Endothelial cell of umbilical vein (primary cell): Measurements from ENCODE around the gene CD86. TPM values are rescaled to one million over a fixed set of nuclear protein-coding genes. Genes with fewer than 3 reads are reported as not detected.

Experiments used
- BruUV-seq: library from RNA; stranded (reverse); fragments of 400-500 nt; replicated peaks from 2 replicates; lab custom pipeline; 2021; lab: Mats Ljungman, UMichigan
- CTCF ChIA-PET: fragments of 300-600, 350-600 bp; sonication (Branson Sonifier 250); formaldehyde crosslinking; loops from one replicate; lab custom pipeline; 2021; ENCODE audit warnings: antibody characterized with exemption, inconsistent platforms; lab: Charles Lee
- POLR2A ChIA-PET: fragments of 300-600, 350-600 bp; sonication (Branson Sonifier 250); formaldehyde crosslinking; loops from one replicate; lab custom pipeline; 2021; ENCODE audit warnings: antibody characterized with exemption, inconsistent platforms; lab: Charles Lee
- DNase-seq: peaks from one replicate; pipeline ENCODE4 v3.0.0-alpha.2; 2011; ENCODE audit warnings: low read depth, low spot score
- FAIRE-seq: peaks from 2 replicates; lab custom pipeline; 2011; peaks lifted over from hg19 to GRCh38; lab: Jason Lieb, UNC
- H2AFZ ChIP-seq: 2 replicates; pipeline ENCODE4 v1.6.0; 2012; ENCODE audit warnings: low read depth, low read length, control low read depth, inconsistent platforms
- H3K27ac ChIP-seq: 2 replicates; pipeline ENCODE4 v1.5.1; 2011; ENCODE audit warnings: low read depth, mild to moderate bottlenecking, control low read depth, low read length, moderate library complexity; ENCODE audit not compliant: insufficient read depth
- H3K27me3 ChIP-seq, 2 experiments: 2 replicates each; pipeline versions ENCODE4 v1.6.0 to v1.6.1; 2011; ENCODE audit warnings: low read length in 2 of 2, mixed read lengths in 1 of 2; ENCODE audit not compliant: control insufficient read depth in 2 of 2, insufficient read depth in 2 of 2
- H3K36me3 ChIP-seq, 2 experiments: 2 replicates in 1 of 2; 3 replicates in 1 of 2; pipeline ENCODE4 v1.5.1; 2011; ENCODE audit warnings: low read length in 2 of 2, mild to moderate bottlenecking in 1 of 2, moderate library complexity in 1 of 2; ENCODE audit not compliant: control insufficient read depth in 2 of 2, insufficient read depth in 2 of 2; ENCODE audit errors: extremely low read depth in 1 of 2
- H3K4me1 ChIP-seq: 3 replicates; pipeline ENCODE4 v1.5.1; 2011; ENCODE audit warnings: mild to moderate bottlenecking, low read length; ENCODE audit not compliant: control insufficient read depth, insufficient read depth; ENCODE audit errors: extremely low read depth
- H3K4me2 ChIP-seq: 2 replicates; pipeline ENCODE4 v1.6.1; 2011; ENCODE audit warnings: low read length, control low read depth, mixed read lengths; ENCODE audit not compliant: insufficient read depth
- H3K4me3 ChIP-seq, 3 experiments: fragments of 200-600 bp in 1 of 3; sonication (generic), shearing (Covaris generic) in 1 of 3; replicated peaks in 1 of 3; 2 replicates each; pipeline ENCODE4 v1.5.1; 2011 to 2016; ENCODE audit warnings: control low read depth in 3 of 3, low read length in 3 of 3, mild to moderate bottlenecking in 2 of 3, inconsistent platforms in 1 of 3, low read depth in 1 of 3, moderate library complexity in 1 of 3; ENCODE audit not compliant: insufficient read depth in 1 of 3
- H3K79me2 ChIP-seq: 2 replicates; pipeline ENCODE4 v1.6.0; 2012; ENCODE audit warnings: low read length, inconsistent platforms; ENCODE audit not compliant: control insufficient read depth, insufficient read depth
- H3K9ac ChIP-seq: replicated peaks from 2 replicates; pipeline ENCODE3; 2011; ENCODE audit warnings: low read length, control low read depth; ENCODE audit not compliant: insufficient read depth; ENCODE audit errors: extremely low read depth
- H3K9me1 ChIP-seq: replicated peaks from 3 replicates; pipeline ENCODE4 v1.6.0; 2011; ENCODE audit warnings: mild to moderate bottlenecking, low read length; ENCODE audit not compliant: control insufficient read depth, insufficient read depth; ENCODE audit errors: extremely low read depth
- H3K9me3 ChIP-seq: replicated peaks from 2 replicates; pipeline ENCODE4 v1.5.1; 2012; ENCODE audit warnings: low read length, inconsistent platforms; ENCODE audit not compliant: control insufficient read depth, insufficient read depth
- H4K20me1 ChIP-seq: replicated peaks from 2 replicates; pipeline ENCODE3; 2011; ENCODE audit warnings: mild to moderate bottlenecking, low read length; ENCODE audit not compliant: control insufficient read depth, insufficient read depth; ENCODE audit errors: extremely low read depth
- EZH2 ChIP-seq: IDR thresholded peaks from 2 replicates; pipeline ENCODE4 v1.6.1; 2012; ENCODE audit warnings: borderline replicate concordance, low read depth, mild to moderate bottlenecking, moderate library complexity, low read length, inconsistent platforms; ENCODE audit not compliant: severe bottlenecking
- FOS ChIP-seq: IDR thresholded peaks from 2 replicates; pipeline ENCODE4 v1.6.1; 2011; ENCODE audit warnings: mild to moderate bottlenecking, low read length, moderate library complexity, borderline replicate concordance; ENCODE audit not compliant: insufficient read depth
- GATA2 ChIP-seq: IDR thresholded peaks from 2 replicates; pipeline ENCODE4 v1.7.0; 2011; ENCODE audit warnings: low read depth, mild to moderate bottlenecking, moderate library complexity, mixed read lengths, low read length; ENCODE audit not compliant: insufficient read length, insufficient read depth
- JUN ChIP-seq: IDR thresholded peaks from 2 replicates; pipeline ENCODE4 v1.6.1; 2011; ENCODE audit warnings: borderline replicate concordance, low read depth; ENCODE audit not compliant: insufficient read length, insufficient read depth
- MYC ChIP-seq: IDR thresholded peaks from one replicate; pipeline ENCODE4 v1.6.1; 2011; ENCODE audit warnings: mild to moderate bottlenecking, low read depth, low read length
- POLR2A ChIP-seq: IDR thresholded peaks from 2 replicates; pipeline ENCODE4 v1.6.1; 2012; ENCODE audit warnings: low read depth, mild to moderate bottlenecking, control low read depth, low read length
- POLR2AphosphoS5 ChIP-seq: IDR thresholded peaks from 2 replicates; pipeline ENCODE4 v1.6.1; 2012; ENCODE audit warnings: low read depth, mild to moderate bottlenecking, control low read depth, low read length, moderate library complexity; ENCODE audit not compliant: insufficient read depth
- dilution Hi-C: fragments of 300-500 bp; cut with MboI; formaldehyde crosslinking; loops from one replicate; pipeline ENCODE4 v1.15.0; 2019; ENCODE audit warnings: low sequenced_read_pairs; ENCODE audit not compliant: extremely low pct_ligation_motif_present
- intact Hi-C: fragments of 100-400 bp; cut with micrococcal nuclease; formaldehyde crosslinking; loops from one replicate; pipeline ENCODE4 v1.10.0; 2022
- polyA plus RNA-seq, 4 experiments: library from polyadenylated mRNA; depleted of rRNA in 3 of 4; stranded (reverse) in 3 of 4; unstranded in 1 of 4; fragments of >200 nt; gene quantifications; 2 replicates each; pipeline versions ENCODE4 v1.2.1 to v1.2.3, GENCODE V29; 2011 to 2012; ENCODE audit warnings: missing spikeins in 1 of 4
- total RNA-seq: library from RNA; stranded (reverse); gene quantifications from 2 replicates; pipeline ENCODE4 v1.2.3, GENCODE V29; 2021
- TF ChIP-seq, protein P1 (sequence below), 2 donors: IDR thresholded peaks; 1 replicate in 1 of 2; 2 replicates in 1 of 2; pipeline ENCODE4 v1.5.1; 2011; ENCODE audit warnings: low read length in 2 of 2, mild to moderate bottlenecking in 2 of 2, moderate library complexity in 2 of 2, control low read depth in 1 of 2, inconsistent platforms in 1 of 2, low read depth in 1 of 2; ENCODE audit not compliant: insufficient read depth in 1 of 2; ENCODE audit errors: extremely low read depth in 1 of 2
- TF ChIP-seq, protein P2 (sequence below): IDR thresholded peaks from 2 replicates; pipeline ENCODE4 v1.6.1; 2011; ENCODE audit not compliant: insufficient read depth, insufficient read length

The CD86 gene
- total and polyA plus RNA-seq, 2 donors (not counting 3 experiments of a cell fraction or from before 2014, with no cell fraction given), result not detected

DNA sequence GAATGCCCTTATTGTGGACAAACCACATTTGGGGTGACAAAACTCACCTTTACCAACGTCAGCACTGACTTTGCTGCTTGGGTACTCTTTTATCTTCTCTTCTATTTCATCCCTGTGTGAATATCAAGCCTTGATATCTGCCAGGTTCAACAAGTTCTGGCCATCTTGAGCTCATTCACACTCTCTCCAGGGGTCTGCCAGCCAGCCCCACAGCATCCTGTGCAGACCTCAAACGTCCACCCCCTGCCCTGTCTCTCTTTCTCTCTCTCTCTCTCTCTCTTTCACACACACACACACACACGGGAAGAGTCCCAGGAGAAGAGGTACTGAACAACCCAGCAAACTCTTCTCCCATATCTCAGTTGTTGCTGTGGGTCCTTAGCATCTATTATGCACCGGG is 43.8 kb upstream of the CD86 start:
- Histone ChIP-seq H2AFZ (no peak overlapping the region), H3K4me1 (no peaks in the 10 kb centered on the region), H3K4me3 (no peak overlapping the region), H4K20me1 (no peaks in the 10 kb centered on the region), H3K27me3 (peaks cover 7 to 28% of the 10 kb centered on the region in 2 experiments), H3K79me2 (no peaks in the 10 kb centered on the region), H3K9me1 (no peaks in the 10 kb centered on the region), H3K9ac (no peak overlapping the region), H3K36me3 (no peaks in the 10 kb centered on the region), H3K4me2 (no peak overlapping the region), H3K27ac (no peak overlapping the region), H3K9me3 (no peaks in the 10 kb centered on the region)
- POLR2A ChIA-PET, result no interaction called here
- CTCF ChIA-PET, result interaction anchor here (0.7 to 2.5 kb wide), 4 partner anchors 9 to 35 kb away, joined by 3 to 11 read pairs (median 4); no protein-coding TSS in a partner anchor
- no TSS peak for BruUV-seq
- dilution Hi-C loops (no loop called here), intact Hi-C loops (no loop called here)
- no peak for TF ChIP-seq POLR2AphosphoS5
- TF ChIP-seq MYC, result no peak
- TF ChIP-seq, protein P1, sequence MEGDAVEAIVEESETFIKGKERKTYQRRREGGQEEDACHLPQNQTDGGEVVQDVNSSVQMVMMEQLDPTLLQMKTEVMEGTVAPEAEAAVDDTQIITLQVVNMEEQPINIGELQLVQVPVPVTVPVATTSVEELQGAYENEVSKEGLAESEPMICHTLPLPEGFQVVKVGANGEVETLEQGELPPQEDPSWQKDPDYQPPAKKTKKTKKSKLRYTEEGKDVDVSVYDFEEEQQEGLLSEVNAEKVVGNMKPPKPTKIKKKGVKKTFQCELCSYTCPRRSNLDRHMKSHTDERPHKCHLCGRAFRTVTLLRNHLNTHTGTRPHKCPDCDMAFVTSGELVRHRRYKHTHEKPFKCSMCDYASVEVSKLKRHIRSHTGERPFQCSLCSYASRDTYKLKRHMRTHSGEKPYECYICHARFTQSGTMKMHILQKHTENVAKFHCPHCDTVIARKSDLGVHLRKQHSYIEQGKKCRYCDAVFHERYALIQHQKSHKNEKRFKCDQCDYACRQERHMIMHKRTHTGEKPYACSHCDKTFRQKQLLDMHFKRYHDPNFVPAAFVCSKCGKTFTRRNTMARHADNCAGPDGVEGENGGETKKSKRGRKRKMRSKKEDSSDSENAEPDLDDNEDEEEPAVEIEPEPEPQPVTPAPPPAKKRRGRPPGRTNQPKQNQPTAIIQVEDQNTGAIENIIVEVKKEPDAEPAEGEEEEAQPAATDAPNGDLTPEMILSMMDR (IDR thresholded peaks at IDR 0.05; ENCODE audit: extremely low read depth in 1 of 2, insufficient read depth in 1 of 2, low read depth in 1 of 2, low read length in 2 of 2), result no peak
- TF ChIP-seq EZH2, result no peak
- no peak for TF ChIP-seq JUN
- TF ChIP-seq FOS, result no peak
- TF ChIP-seq, protein P2, sequence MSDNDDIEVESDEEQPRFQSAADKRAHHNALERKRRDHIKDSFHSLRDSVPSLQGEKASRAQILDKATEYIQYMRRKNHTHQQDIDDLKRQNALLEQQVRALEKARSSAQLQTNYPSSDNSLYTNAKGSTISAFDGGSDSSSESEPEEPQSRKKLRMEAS, result no peak
- TF ChIP-seq GATA2, result no peak
- no peak for TF ChIP-seq POLR2A
- DNase-seq (no peak), FAIRE-seq (no peak)
